ENCODE results near the gene ZNF710. TPM values are rescaled to one million over a fixed set of nuclear protein-coding genes. Genes with fewer than 3 reads are reported as not detected.

Gene ZNF710
- total and polyA plus RNA-seq, 8 donors, result 7.9 to 35.3 (median 16.1) TPM

DNA sequence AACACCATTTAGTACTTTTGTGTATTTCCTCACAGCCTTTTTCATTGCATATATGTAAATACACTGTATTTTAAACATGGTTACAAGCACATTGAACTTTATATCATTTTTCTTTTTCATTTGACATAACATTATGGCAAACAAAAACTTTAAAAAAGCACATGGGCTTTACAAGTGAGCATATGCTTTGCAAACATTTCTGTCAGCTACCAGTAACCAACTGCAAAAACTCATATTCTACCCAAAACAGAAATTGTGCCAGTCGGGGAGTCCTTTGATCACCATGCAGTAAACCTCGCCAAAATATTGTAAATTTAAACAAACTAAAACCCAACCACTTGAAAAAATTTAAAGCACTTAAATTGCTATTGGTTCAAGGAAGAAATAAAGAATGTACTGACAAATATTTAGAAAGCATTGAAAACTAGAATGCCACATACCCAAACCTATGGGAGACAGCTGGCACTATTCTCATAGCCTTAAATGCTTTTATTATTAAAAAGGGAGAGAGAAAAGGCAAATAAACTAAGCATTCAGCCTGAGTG lies 24.4 kb downstream of the ZNF710 start:
- no peaks in the 10 kb centered on the region for H3K9me3 ChIP-seq
- no peaks in the 10 kb centered on the region for H3K27me3 ChIP-seq
- H3K4me3 ChIP-seq, result no peak overlapping the region
- DNase-seq, result no peak
- no peak for TF ChIP-seq EP300 (IDR thresholded peaks at IDR 0.05)
- TF ChIP-seq, protein P1, sequence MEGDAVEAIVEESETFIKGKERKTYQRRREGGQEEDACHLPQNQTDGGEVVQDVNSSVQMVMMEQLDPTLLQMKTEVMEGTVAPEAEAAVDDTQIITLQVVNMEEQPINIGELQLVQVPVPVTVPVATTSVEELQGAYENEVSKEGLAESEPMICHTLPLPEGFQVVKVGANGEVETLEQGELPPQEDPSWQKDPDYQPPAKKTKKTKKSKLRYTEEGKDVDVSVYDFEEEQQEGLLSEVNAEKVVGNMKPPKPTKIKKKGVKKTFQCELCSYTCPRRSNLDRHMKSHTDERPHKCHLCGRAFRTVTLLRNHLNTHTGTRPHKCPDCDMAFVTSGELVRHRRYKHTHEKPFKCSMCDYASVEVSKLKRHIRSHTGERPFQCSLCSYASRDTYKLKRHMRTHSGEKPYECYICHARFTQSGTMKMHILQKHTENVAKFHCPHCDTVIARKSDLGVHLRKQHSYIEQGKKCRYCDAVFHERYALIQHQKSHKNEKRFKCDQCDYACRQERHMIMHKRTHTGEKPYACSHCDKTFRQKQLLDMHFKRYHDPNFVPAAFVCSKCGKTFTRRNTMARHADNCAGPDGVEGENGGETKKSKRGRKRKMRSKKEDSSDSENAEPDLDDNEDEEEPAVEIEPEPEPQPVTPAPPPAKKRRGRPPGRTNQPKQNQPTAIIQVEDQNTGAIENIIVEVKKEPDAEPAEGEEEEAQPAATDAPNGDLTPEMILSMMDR (IDR thresholded peaks at IDR 0.05), result no peak
- no peak for TF ChIP-seq POLR2AphosphoS5 (IDR thresholded peaks at IDR 0.05)
- TF ChIP-seq POLR2A (IDR thresholded peaks at IDR 0.05), result no peak
- intact Hi-C loops (cut with DNase I; ENCODE audit: low total_unique reads), result no loop called here
- H3K27ac ChIP-seq, result no peak overlapping the region
- peaks cover 28 to 58% (median 38%) of the 10 kb centered on the region in 4 donors for H3K4me1 ChIP-seq
- 37 to 41% (median 38%) methylated on average over 2 of the region's 2 CpGs for WGBS, 5 donors
- no peaks in the 10 kb centered on the region for H3K36me3 ChIP-seq

DNA sequence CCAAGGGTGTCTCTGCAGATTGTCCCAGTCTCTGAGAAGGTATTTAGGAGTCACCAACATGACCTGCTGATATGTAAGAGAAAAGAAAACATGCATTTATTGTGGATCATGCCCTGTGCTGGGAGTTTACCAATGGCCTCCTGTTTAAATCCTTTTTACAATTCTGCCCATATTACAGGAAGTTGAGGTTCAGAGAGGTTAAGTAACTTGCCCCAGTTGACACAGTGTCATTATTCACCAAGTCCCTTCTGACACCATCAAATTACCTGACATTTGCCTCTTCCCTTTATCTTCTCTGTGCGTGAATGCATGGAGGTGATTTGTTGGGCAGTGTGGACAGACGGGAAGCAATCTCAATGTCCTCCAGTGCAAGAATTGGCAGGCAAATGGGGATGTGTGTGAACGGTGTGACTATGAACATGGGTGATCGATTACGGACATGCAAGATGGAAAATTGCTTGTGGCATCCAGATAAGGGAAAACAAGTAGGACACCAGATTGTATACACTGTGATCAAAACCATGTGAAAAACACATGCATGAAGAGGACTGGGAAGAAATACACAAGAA lies 27.3 kb downstream of the ZNF710 start:
- WGBS, 5 donors, result 70 to 83% (median 76%) methylated on average over 5 of the region's 5 CpGs
- no peaks in the 10 kb centered on the region for H3K27me3 ChIP-seq
- peaks cover 36 to 79% (median 58%) of the 10 kb centered on the region in 4 donors for H3K4me1 ChIP-seq
- no peak overlapping the region for H3K4me3 ChIP-seq
- no peaks in the 10 kb centered on the region for H3K36me3 ChIP-seq
- DNase-seq, result no peak
- TF ChIP-seq EP300 (IDR thresholded peaks at IDR 0.05), result no peak
- no peak for TF ChIP-seq POLR2AphosphoS5 (IDR thresholded peaks at IDR 0.05)
- peak overlapping the region; percentile 6 to 93 (median 21) for H3K27ac ChIP-seq
- no peaks in the 10 kb centered on the region for H3K9me3 ChIP-seq
- intact Hi-C loops (cut with DNase I; ENCODE audit: low total_unique reads), result no loop called here

DNA sequence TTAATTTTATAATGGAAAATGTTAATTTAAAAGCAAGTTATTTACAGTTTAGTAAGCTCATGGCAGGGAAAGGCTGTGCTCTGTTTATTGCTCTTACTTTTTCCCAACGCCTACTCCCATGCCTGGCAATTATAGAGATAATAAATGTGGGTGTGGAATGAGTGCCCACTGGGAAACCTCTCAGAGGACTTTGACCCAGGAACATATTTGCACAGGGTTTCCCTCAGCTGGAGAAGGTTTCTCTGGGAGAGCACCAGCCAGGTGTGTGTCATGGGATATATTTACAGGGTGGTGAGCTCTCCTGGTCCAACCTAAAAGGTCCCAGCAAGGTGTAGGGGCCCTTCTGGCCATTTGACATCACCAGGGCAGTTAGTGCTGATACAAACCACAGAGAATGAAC lies 27.9 kb downstream of the ZNF710 start:
- H3K4me1 ChIP-seq, result peaks cover 42 to 84% (median 63%) of the 10 kb centered on the region in 4 donors
- peak; percentile 65 to 89 for DNase-seq
- H3K27ac ChIP-seq, result peak overlapping the region; percentile 62 to 93 (median 70)
- intact Hi-C loops (cut with DNase I; ENCODE audit: low total_unique reads), result no loop called here
- no peak overlapping the region for H3K4me3 ChIP-seq
- H3K27me3 ChIP-seq, result no peaks in the 10 kb centered on the region
- H3K9me3 ChIP-seq, result no peaks in the 10 kb centered on the region
- TF ChIP-seq, protein P1 (IDR thresholded peaks at IDR 0.05), result no peak
- TF ChIP-seq EP300 (IDR thresholded peaks at IDR 0.05) (no peak), POLR2AphosphoS5 (IDR thresholded peaks at IDR 0.05) (peak in 2 of 3 donors; percentile 24 to 48)
- WGBS, 5 donors, result 33 to 56% (median 42%) methylated on average over 1 of the region's 1 CpG
- no peaks in the 10 kb centered on the region for H3K36me3 ChIP-seq

DNA sequence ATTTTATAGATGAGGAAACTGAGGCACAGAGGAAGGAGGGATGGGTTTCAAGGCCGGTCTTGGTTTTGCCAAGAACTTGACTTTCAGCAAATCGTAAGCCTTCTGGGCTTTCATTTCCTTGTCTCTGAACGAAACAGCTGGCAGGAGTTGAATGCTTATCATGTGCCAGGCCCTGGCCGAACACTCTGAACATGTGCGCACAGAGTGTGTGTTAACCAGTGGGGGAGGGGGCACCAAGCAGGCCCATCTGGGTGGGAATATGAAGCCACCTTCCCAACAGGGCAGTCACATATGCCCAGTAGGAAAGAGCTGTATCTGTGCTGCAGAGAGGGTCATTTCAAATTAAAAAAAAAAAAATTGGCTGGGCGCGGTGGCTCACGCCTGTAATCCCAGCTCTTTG lies 29.3 kb downstream of the ZNF710 start:
- TF ChIP-seq POLR2AphosphoS5 (IDR thresholded peaks at IDR 0.05), result peak in 1 of 3 donors; percentile 29
- TF ChIP-seq, protein P1 (IDR thresholded peaks at IDR 0.05), result no peak
- whole genome bisulfite sequencing, 5 donors, result 59 to 74% (median 65%) methylated on average over 8 of the region's 8 CpGs
- peaks cover 56 to 84% (median 68%) of the 10 kb centered on the region in 4 donors for H3K4me1 ChIP-seq
- intact Hi-C loops (cut with DNase I; ENCODE audit: low total_unique reads), result no loop called here
- H3K27me3 ChIP-seq, result no peaks in the 10 kb centered on the region
- H3K4me3 ChIP-seq, result no peak overlapping the region
- H3K36me3 ChIP-seq, result no peaks in the 10 kb centered on the region
- H3K27ac ChIP-seq, result peak overlapping the region in 3 of 5 donors; percentile 6 to 93 (median 38)
- no peaks in the 10 kb centered on the region for H3K9me3 ChIP-seq
- peak in 1 of 2 donors; percentile 49 for DNase-seq

DNA sequence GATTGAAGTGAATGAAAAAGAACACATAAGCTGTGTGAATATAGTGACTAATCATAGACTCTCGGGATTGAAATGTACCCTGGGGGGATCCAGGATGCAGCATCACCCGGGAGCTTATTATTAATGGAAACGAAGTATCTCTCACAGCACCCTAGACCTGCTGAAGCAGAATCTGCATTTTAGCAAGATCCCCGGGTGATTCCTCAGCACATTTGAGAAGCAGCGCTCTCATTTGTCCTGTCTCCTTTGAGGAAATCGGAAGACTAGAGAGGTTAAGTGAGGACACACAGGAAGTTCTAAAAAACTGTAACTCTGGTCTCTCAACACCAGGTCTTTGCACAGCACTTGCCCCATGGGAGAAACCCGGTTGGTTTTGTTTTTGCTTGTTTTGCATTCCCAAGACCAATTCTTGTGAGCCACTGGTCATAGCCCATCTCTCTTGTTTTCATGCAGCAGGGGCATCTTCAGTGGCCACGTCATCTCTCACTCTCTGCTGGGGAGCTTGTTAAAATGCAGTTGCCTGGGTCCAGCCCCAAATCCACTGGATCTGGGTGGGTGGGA lies 30.2 kb downstream of the ZNF710 start:
- Histone ChIP-seq H3K27ac (peak overlapping the region; percentile 5 to 93 (median 40)), H3K4me3 (no peak overlapping the region), H3K4me1 (peaks cover 61 to 86% (median 70%) of the 10 kb centered on the region in 4 donors), H3K27me3 (no peaks in the 10 kb centered on the region), H3K36me3 (no peaks in the 10 kb centered on the region), H3K9me3 (no peaks in the 10 kb centered on the region)
- TF ChIP-seq, protein P1 (IDR thresholded peaks at IDR 0.05), result no peak
- no peak for TF ChIP-seq POLR2A (IDR thresholded peaks at IDR 0.05)
- TF ChIP-seq EP300 (IDR thresholded peaks at IDR 0.05), result no peak
- no peak for TF ChIP-seq POLR2AphosphoS5 (IDR thresholded peaks at IDR 0.05)
- WGBS, 5 donors, result 49 to 70% (median 59%) methylated on average over 8 of the region's 8 CpGs
- no peak for DNase-seq
- intact Hi-C loops (cut with DNase I; ENCODE audit: low total_unique reads), result no loop called here
